Fibroblast of skin of right biceps (primary cell): Measurements from ENCODE around the gene NLGN1.

Experiments used
- DNase-seq: peaks from one replicate; pipeline ENCODE4 v3.0.0-alpha.2; 2013

Gene NLGN1

DNA sequence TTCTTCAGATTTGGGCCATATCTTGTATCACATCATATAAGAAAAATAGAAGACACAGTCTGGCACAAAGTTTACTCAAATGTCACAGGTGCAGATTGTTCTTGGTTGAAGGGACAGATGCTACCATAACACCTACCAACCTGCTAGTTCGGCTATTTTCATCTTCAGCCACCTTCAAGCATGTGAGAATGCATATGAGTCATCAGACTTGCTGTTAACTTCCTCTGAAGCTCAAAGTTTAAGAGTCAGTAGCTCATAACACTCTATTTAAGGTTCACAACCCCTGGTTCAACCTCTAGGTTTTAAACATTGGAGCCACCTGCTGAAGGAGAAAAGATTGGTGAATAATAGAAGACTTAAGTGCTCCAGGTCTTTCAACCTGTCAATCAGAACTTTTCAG lies 522.8 kb downstream of the NLGN1 start:
- DNase-seq, result no peak

DNA sequence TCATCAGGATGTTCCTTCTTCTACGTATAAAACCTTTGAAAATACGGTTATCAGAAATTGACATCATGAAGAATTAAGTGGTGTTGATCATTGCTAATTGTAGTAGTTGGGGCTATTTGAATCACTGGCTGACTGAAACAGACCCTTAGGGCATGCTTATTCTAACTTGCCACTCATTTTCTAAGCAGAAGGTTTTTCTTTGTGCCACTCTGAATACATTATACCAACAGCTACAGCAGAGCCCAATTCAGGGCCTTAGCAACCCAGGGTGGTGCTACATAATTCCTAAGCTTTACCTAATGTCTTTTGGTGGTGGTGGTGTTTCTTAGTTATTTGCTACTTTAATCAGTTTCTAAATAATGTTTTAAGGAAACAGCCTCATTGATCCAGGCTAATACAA lies 524.2 kb downstream of the NLGN1 start:
- no peak for DNase-seq

DNA sequence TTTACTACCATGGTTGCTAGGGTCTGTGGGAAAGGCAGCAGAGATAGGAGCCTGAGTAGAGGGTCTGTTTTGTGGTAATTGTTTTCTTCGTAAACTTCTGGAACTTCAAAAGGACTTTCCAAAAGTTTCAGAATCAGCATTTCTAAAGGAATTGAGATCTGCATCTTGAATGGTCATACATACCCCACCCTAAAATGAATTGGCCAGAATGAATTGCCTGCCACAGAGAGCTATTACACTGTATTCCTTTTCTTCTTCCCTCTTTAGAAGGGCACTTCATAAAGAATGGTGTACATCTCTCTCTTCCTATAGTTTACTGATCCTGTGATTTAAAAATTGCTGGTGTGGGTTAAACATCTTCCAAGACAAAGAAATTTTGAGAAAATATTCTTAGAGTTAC lies 525.7 kb downstream of the NLGN1 start:
- DNase-seq, result no peak

DNA sequence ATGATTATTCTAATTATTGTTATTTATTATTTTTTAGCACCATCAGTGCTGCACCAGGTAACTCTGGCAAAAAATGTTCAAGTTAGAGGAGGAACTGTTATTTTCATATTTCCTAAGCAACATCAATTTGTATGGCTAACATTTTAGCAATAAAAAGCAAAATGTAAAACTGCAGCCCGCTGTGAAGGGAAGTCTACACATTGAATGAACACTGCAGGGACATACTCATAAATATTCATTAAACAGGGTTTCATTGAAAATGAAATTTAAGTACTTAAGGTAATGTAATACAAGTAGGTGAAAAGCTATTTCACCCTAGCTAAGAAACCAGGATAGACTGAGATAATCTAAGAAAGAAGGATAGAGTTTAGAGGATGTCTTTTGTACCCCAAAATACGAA lies 532.7 kb downstream of the NLGN1 start:
- DNase-seq, result no peak

DNA sequence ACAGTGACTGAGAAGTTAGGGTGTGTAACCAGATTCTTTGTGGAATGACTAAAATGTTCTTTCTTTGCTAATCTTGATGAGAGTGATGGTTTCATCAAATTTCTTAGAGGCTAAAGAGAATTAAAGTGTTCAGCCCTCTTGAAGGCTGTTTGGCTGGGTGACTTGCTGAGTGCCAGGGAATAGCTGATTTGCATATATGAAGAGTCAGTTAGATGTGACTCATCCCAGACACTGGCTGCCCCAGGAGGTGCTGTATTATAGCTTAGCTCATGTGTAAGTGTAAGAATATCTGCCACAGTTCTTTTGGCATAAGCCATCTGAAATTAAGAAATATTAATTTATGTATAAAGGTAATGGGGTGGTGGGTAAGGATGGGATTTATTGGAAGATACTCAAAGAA lies 535.1 kb downstream of the NLGN1 start:
- peak; percentile 76 for DNase-seq

DNA sequence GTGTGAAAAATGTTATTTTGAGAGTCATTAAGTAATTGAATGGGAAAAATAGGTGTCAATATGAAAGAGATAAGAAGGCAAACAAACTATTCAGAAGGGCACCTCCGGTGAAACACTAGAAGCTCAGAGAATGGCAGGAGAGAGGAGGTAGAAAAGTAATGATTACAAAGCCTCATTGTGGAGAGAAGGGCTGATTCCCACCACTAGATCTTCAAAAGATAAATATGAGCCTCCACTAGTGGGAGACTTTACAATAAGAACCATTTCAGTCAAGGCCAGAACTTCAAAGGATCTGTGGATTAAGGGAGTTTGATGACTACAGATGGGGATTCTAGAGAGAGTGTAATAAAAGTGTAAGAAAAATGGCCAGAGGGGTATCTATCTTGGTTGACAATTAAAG lies 535.6 kb downstream of the NLGN1 start:
- DNase-seq, result no peak

DNA sequence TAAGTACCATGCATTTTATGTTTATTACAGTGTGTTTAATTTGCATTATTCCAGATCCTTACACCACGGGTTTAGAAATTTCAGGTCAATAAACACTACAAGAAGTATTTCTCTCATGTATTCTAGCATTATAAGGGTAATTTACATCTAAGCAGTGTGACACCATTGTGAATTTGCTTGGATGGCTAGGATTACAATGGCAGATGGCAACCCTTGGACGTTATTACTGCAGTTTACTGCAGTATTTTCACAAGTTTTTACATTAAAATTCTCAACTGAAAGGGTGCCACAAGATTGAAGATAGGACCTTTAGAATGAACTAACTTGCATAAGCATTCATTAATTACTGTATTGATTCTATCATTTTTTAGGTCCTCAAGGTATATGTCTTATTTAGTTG lies 538.8 kb downstream of the NLGN1 start:
- DNase-seq, result no peak

DNA sequence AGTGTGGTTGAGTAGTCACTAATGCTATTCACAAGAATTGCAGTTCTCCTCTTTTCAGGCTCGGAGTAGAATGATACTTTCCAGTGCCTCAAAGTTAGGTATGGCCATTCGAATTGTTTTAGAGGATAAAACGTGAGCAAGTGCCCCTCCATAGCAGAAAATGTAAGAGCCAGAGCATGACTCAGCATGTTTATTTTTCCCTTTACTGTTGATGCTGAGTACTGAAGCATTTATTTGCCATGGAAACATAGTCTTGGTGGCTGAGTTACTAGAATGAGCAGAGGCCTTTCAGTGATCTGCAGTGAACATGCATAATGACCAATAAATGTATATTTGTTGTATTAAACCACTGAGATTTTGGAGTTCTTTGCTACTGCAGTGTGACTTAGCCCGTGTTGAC lies 540.6 kb downstream of the NLGN1 start:
- peak; percentile 54 for DNase-seq

DNA sequence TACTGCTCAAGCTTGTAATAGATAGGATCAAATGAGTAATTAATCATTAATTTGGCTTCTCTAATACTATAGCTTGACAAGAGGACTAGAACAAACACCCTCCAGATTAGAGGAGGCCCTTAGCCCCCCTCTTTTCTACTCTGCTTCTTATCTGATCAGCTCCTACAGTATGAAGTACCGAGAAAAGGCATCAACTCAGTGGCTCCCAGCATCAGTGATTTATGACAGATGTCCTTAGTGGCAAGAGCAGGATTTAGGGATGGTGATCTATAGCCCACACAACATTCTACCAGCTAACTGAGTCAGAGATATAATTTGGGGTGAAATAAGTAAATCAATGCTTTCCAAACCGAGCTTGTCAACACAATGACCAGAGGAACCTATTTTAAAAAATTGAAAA lies 541.1 kb downstream of the NLGN1 start:
- peak; percentile 48 for DNase-seq

DNA sequence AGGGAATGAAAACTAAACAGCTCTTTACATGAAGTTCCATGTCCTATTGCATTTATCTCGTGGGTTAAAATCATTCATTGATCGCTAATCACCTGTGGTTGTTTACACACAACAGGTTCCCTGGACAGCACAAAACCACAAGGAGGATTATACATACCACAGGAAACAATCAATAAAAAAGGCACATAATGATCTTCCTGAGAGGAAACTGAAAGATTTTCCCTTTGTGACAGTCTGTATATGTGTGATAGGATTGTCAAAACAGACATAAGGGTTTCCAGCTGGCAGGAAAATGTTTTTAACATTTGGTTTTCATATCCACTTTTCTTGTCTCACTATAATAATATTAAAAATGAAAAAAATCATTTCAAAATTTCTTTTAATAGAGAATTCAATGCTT lies 541.8 kb downstream of the NLGN1 start:
- no peak for DNase-seq

DNA sequence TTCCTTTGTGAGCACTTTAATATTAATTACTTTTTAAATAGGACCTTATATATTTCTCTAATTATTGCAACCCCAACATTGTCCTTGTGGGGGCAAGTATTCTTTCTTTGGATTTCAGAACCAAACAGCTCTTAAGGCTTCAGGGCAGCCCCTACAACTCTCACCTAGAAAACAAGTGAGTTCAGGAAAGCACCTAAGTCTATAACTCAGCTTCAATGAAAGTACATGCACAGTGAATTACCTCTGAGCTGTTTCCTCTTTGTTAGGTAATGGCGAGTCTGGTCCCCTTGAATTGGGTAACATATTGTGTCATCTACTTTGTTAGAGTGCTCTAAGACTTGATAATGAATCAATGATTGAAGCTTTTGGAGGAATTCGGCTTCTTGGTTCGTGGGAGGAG lies 545.7 kb downstream of the NLGN1 start:
- no peak for DNase-seq

DNA sequence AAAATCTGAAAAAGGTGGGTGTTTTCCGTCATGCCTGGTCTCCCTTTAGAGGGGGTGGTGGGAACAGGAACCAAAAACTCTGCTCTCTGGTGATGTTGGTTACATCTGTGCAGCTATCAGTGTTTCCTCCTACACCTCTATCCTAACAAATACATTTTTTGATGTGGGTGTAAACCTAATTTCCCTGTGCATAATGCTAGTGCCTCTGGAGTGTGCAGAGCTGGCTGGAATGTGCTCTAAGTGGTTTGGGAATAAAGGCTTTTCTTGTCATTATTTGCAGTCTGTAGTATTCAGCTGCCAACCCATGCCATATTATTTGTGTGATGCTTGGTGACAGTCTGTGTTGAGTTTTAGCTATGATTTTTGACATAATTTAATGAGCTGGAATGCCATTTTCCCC lies 547.6 kb downstream of the NLGN1 start:
- DNase-seq, result no peak

DNA sequence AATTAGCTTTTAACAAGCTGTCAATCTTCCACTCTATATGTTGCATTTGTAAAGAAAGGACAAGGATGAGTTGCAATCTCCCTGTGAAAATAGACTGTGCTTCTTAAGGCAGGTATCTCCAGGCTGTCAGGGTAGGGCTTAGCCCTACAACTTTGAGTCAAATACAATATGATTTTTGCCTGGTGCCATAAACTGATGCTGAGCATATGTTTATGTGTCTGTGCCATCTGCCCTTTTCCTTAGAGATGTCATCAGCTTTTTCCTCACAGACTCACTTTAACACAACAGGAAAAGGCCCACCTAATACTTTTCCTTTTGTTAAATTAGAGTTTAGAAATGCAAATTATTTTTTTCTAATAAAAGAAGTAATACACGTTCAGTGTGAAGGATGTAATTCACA lies 548.3 kb downstream of the NLGN1 start:
- DNase-seq, result no peak

DNA sequence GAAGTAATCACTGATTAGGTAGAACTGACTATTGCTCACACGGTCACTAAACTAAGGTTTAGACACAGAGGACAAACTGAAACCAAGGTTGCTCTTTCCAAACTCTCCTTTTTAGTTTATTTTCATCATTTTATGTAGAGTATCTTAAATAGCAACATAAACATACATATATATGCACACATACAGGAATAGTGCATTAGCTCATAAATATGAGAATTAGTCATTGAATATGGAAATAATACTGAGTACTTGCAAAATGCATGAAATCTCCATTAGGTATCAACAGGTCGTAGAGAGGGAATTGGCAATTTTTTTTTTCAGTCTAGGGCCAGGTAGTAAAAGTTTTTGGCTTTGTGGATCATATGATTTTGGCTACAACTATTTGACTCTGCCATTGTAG lies 557.1 kb downstream of the NLGN1 start:
- DNase-seq, result no peak

DNA sequence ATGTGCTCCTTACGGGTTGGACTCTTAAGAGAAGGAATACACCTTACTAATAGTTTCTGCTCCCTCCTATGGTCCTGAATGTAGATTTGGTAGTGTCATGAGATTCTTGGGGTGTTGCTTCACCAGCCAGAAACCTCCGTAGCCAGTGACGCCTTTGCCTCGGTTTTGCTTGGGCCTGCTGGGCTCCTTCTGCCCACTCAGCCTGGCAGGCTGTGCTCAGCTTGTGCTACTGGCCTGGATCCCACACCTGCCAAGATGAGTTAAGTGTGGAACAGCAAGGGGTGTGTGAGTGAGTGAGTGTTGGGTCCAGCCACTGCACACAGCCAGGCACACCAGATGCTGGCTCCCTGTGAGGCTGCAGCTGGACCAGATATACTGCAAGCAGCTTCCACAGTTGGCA lies 560.1 kb downstream of the NLGN1 start:
- no peak for DNase-seq

DNA sequence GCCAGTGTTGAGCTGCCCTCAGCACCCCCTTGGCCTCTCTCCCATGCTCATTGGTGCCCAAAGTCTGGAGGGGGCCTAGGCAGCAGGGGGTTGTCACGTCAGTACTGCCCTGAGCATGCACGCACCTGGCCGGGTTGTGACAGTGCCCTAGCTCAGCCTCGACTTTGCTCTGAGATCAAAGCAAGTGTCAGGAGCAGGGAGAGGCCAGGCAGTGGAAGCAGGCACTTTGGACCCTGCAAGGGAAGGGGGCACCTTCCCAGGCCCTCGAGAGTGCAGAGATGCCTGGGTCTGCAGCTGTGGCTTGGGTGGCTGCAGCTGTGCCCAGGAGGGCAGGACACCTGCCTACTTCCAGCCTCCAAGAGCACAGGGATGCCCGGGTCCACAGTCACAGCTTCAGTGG lies 561.3 kb downstream of the NLGN1 start:
- no peak for DNase-seq

DNA sequence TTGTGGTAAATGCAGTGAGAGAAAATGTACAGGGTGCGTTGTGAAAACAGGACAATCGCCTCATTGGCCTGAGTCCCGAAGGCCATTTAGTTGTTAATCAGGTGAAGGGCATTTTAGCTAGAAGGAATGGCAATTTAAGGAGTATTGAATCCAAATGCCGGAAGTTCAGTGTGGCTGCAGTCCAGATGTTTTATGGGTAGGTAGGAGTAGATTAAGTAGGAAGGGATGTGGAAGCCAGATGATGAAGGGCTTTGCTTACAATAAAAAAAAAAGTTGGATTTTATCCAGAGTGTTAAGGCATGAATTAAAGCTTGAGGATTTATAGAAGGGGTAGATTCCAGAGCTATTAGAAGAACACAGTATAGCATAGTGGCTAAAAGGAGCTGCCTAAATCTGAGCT lies 572.7 kb downstream of the NLGN1 start:
- peak; percentile 9 for DNase-seq

DNA sequence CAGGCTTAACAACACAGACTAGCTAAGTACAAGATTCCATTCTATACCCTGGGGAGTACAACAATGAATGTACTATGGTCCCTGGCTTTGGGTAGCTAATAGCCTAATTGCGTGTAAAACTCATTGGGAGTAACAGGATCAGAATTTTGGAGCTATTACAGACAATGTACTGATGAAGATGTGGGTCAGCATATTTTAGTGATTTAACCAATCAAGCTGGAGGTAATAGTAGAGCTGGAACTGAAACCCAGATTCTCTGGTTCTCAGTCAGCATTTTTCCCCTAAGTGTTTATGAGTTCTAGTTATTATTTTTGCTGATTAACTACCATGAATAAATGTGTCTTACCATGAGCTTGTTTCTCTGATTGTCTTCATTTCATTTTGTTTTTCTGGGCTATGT lies 578.7 kb downstream of the NLGN1 start:
- DNase-seq, result no peak

DNA sequence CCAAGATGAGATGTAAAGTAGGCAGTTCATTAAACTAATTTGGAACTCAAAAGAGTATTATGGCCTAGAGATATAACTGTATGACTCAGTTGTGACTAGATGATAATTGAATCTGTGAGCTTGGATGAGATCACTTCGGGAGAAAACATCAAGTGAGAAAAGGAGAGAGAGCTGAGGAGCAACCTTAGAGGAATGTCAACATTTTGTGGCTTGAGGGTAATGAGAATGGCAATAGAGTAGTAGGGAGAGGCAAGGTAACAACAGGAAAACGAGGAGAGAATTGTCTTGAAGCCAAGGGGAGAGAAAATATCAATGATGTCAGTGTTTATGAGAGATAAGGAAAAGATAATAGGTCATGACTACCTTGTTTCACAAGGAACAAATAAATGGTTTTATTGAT lies 580.2 kb downstream of the NLGN1 start:
- peak; percentile 76 for DNase-seq

DNA sequence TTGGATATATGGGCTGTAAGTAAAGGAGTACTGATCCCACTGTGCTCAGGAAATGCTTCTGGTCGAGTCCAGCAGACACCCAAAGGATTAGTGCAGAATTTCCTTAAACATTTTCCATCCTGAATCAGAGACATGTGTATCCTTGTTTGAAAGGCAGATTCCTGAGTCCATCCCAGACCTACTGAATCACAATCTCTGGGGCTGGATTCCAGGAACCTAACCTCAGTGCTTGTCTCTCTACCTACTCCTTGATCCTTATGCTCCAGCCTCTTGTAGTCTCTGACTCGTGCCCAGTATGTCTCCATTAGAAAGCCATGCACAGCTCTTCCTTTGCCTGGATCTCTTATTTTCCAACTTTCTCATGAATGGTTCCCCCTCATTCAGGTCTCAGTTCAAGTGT lies 585.8 kb downstream of the NLGN1 start:
- DNase-seq, result peak; percentile 86

DNA sequence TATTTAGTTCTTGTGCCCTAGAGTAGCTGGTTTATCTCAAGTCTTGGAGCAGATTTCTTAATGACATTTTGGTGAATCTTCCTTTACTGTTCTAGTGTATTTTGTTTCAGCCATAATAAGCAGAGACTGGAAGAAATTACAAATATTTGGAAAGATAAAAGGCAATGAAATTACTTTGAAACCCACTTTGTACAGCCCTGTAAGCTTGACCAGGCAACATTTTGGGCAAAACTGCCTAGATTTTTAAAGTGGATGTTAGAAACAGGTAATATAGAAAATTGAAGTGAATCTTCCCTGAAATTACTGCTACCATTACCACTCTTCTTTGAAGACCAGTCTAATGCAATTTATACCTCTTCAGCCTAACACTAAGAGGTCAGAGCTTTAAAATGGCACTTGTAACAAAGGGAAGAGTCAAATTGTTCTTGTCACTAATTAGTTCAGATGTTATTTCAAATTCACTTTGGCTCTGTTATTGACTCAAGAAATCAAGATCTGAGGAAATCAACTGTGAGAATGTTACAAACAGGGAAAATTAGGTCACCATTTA lies 589.4 kb downstream of the NLGN1 start:
- no peak for DNase-seq

DNA sequence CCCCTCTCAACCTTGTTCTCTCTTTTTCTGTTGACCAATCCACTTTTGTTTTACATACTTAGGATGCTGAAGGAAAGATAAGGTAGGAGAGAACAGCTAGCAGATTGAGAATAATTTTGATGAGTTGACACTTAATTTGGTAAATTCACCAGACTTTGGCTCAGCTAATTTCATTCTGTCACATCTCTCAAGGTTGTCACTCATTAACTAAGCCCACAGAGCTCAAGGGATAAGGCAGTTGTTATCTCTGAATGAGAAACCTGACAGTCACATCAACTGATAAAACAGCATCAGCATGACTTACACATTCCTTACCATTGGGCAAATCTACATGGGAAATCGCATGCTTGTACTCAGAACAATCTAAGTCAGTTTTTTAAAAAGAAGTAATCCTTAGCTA lies 591.4 kb downstream of the NLGN1 start:
- DNase-seq, result no peak

DNA sequence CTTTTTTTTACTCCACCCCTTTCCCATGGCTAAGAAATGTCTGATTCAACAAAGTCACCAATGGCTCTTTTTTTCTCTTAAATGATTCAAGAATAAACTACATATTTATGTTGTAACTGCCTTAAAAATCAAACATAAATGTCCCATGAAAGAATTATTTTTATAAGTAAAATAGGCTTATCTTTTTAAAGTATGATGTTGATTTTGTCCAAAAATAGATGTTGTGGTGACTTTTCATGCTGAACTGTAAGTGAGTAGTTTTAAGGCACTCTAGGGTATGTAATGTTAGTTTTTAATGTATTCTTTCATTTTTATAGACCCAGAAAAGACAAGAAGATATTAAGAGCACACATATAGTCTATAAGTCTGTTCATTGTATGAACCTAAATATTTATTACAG lies 594.9 kb downstream of the NLGN1 start:
- no peak for DNase-seq

DNA sequence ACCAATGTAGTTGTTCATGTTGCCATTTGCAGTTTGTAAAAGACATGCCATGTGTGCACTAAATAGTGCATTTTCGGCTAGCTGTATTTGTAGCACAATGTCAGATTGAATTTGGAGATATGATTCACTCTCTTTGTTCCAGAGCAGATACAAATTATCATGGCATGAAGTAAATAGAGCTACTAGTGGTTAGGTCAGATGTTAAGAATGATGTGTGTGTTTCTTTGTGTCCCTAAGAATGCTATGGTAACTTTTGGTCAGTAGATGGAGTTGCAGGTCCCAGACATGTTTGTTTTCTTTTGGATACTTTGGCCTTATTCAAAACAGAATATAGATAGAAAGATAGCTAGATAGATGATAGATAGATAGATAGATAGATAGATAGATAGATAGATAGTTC lies 595.8 kb downstream of the NLGN1 start:
- DNase-seq, result peak; percentile 58

DNA sequence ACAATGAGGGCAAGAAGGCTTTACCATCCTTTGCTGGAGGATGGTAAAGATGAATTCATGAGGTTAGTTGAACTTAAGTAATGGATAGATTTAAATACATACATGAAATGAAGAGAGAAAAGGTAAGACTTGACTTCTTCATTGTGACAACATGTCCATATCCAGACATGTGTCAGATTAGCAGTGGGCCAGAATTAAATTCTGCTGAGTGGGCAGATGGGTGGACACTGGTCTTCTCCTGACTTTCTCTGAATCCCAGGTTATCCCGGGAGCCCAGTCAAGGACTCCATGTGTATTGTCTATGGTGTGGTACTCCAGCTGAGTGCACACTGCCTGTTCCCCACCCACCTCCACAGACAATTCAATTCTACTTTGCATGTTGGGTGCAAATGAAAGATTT lies 603.1 kb downstream of the NLGN1 start:
- DNase-seq, result no peak

DNA sequence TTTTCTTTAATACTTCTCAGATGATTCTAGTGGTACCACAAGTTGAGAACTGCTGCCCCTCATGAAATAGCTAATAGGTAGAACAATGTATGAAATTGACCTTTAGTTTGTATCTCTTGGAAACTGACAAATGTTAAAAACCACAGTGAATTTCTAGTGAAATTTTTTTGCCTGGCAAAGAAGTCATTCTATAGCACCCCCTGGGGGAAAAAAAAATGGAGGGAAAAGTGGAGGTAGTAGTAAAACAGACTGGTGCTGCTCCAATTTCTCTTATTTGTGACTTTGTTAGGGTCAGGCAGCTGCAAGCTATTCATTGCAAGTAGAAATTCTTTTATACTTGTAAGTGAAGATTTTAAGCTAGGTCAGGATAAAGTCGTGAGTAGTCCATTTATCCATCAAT lies 605.0 kb downstream of the NLGN1 start:
- no peak for DNase-seq
